ENCODE measurements around the gene POM121C. TPM values are rescaled to one million over a fixed set of nuclear protein-coding genes. Genes with fewer than 3 reads are reported as not detected.
"Not testable (repeated sequence)": the region's sequence is repeated elsewhere in the genome, so short reads cannot be mapped to it uniquely, and the experiment has no call there.

Gene POM121C
- polyA plus RNA-seq, 1 of the 3 experiments (the other 2 are of a cell fraction), result 20.4 TPM

DNA sequence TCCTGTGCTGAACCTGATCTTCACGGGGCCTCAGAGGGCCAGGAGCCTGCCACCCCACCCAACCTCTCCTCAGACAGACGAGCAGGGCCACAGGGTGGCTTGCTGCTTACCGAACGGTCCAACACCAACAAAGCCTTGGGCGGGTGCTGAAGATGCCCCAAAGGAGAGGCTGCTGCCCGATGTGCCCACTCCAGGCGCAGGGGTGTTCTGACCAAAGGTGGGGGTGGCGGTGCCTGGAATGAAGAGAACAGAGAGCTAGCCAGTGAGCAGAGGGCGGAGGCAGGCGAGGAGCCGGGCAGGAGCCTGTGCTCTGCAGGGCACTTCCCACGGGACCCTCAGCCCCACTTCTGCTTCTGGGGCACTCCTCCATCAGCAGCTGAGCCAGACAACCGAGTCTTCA lies 66.9 kb downstream of the POM121C start:
- H3K4me1 ChIP-seq (ENCODE audit: control insufficient read depth in 1 of 2, insufficient read depth in 2 of 2, low read depth in 1 of 2, low read length in 1 of 2), result peaks cover 0 to 11% of the 10 kb centered on the region in 2 experiments; a peak in 1 of 4 replicates
- H3K9ac ChIP-seq; H3K9me2 ChIP-seq; H4K20me1 ChIP-seq (ENCODE audit: insufficient read depth); H3K27me3 ChIP-seq (ENCODE audit: insufficient read depth); H3K4me3 ChIP-seq (ENCODE audit: low read depth in 2 of 2, low read length in 1 of 2); H3K79me2 ChIP-seq (ENCODE audit: insufficient read depth); H3K9me3 ChIP-seq; H2AFZ ChIP-seq (ENCODE audit: low read depth); H3K4me2 ChIP-seq; CTCF ChIA-PET; H3K27ac ChIP-seq (ENCODE audit: low read depth in 2 of 2, low read length in 1 of 2); H3F3A ChIP-seq (replicated peaks; ENCODE audit: insufficient read depth): not testable (repeated sequence)
- POLR2A ChIA-PET, result interaction anchor here (0.6 kb wide), 1 partner anchor 28 kb away, joined by 3 read pairs; no protein-coding TSS in a partner anchor
- DNase-seq, result peak; percentile 14
- peaks cover 4 to 29% of the 10 kb centered on the region in 2 experiments for H3K36me3 ChIP-seq (replicated peaks in 1 of 2; ENCODE audit: control insufficient read depth in 1 of 2, insufficient read depth in 2 of 2, low read length in 1 of 2)
- WGBS (ENCODE audit: low lambda C conversion rate), result 94% methylated on average over 12 of the region's 13 CpGs

DNA sequence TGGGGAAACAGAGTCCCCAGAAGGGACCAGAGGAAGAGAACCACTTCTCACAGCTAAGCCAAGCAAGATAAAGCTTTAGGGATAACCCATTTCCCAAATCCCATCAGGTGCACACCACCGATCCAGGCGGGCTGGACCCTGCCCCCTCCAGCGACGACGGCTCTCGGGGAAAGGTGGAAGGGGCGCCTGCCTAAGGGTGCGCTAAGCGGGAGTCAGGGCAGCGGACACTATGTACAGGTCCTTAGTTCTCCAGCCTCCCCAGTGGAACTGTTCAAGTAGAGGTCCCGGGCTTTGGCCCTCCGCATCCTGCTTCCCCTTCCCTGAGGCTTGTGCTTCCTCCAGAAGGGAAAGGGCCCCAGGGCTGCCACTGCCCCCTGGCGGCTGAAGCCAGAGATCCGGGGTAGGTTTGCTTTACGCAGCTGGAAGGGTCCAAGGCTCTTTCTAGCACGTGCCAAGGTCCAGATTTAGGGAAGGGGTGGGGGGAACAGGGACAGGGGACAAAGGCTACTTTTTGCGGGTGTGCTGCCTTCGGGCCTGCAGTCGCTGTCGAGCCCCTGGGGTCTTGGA lies 67.7 kb downstream of the POM121C start:
- H3K9me2 ChIP-seq; H3K9ac ChIP-seq; H3K4me2 ChIP-seq; H2AFZ ChIP-seq (ENCODE audit: low read depth); CTCF ChIA-PET; H3K9me3 ChIP-seq; POLR2A ChIA-PET; H3F3A ChIP-seq (replicated peaks; ENCODE audit: insufficient read depth); H3K79me2 ChIP-seq (ENCODE audit: insufficient read depth); H3K4me3 ChIP-seq (ENCODE audit: low read depth in 2 of 2, low read length in 1 of 2); H3K27ac ChIP-seq (ENCODE audit: low read depth in 2 of 2, low read length in 1 of 2); DNase-seq; H3K27me3 ChIP-seq (ENCODE audit: insufficient read depth); H4K20me1 ChIP-seq (ENCODE audit: insufficient read depth): not testable (repeated sequence)
- TF ChIP-seq, protein P1, sequence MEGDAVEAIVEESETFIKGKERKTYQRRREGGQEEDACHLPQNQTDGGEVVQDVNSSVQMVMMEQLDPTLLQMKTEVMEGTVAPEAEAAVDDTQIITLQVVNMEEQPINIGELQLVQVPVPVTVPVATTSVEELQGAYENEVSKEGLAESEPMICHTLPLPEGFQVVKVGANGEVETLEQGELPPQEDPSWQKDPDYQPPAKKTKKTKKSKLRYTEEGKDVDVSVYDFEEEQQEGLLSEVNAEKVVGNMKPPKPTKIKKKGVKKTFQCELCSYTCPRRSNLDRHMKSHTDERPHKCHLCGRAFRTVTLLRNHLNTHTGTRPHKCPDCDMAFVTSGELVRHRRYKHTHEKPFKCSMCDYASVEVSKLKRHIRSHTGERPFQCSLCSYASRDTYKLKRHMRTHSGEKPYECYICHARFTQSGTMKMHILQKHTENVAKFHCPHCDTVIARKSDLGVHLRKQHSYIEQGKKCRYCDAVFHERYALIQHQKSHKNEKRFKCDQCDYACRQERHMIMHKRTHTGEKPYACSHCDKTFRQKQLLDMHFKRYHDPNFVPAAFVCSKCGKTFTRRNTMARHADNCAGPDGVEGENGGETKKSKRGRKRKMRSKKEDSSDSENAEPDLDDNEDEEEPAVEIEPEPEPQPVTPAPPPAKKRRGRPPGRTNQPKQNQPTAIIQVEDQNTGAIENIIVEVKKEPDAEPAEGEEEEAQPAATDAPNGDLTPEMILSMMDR (IDR thresholded peaks at IDR 0.05), result peak; percentile 23; the same call in 1 of the 2 replicates
- WGBS (ENCODE audit: low lambda C conversion rate), result 95% methylated on average over 12 of the region's 20 CpGs
- Histone ChIP-seq H3K4me1 (ENCODE audit: control insufficient read depth in 1 of 2, insufficient read depth in 2 of 2, low read depth in 1 of 2, low read length in 1 of 2) (peaks cover 0 to 11% of the 10 kb centered on the region in 2 experiments; a peak in 1 of 4 replicates), H3K36me3 (replicated peaks in 1 of 2; ENCODE audit: control insufficient read depth in 1 of 2, insufficient read depth in 2 of 2, low read length in 1 of 2) (peaks cover 4 to 21% of the 10 kb centered on the region in 2 experiments)

DNA sequence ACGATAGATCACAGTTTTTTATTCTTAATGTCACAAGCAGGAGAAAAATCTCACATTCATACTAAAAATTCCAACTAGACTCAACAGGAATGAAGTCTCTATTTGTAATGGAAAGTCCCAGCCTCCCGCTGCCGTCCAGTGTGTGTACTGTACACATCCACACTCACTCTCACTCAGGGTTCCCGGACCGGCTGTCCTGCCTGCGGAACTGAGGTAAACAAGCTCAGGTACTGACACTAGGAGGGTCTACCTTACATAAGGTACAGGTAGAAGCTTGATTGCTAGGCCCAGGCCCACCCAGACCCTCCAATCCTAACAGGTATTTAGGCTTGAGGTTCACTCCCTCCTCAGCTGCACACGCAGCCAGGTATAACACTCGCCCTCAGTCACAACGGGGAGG lies 69.3 kb downstream of the POM121C start:
- H3K4me1 ChIP-seq (ENCODE audit: control insufficient read depth in 1 of 2, insufficient read depth in 2 of 2, low read depth in 1 of 2, low read length in 1 of 2), result peaks cover 0 to 11% of the 10 kb centered on the region in 2 experiments; a peak in 1 of 4 replicates
- H3K9me2 ChIP-seq; H3K9ac ChIP-seq; H2AFZ ChIP-seq (ENCODE audit: low read depth); H3K79me2 ChIP-seq (ENCODE audit: insufficient read depth); POLR2A ChIA-PET; H3K27ac ChIP-seq (ENCODE audit: low read depth in 2 of 2, low read length in 1 of 2); H3F3A ChIP-seq (replicated peaks; ENCODE audit: insufficient read depth); H3K27me3 ChIP-seq (ENCODE audit: insufficient read depth); H4K20me1 ChIP-seq (ENCODE audit: insufficient read depth); H3K4me2 ChIP-seq; DNase-seq; H3K4me3 ChIP-seq (ENCODE audit: low read depth in 2 of 2, low read length in 1 of 2); H3K9me3 ChIP-seq; CTCF ChIA-PET: not testable (repeated sequence)
- H3K36me3 ChIP-seq (replicated peaks in 1 of 2; ENCODE audit: control insufficient read depth in 1 of 2, insufficient read depth in 2 of 2, low read length in 1 of 2), result peaks cover 4 to 21% of the 10 kb centered on the region in 2 experiments
- WGBS (ENCODE audit: low lambda C conversion rate), result 95% methylated on average over 8 of the region's 9 CpGs

DNA sequence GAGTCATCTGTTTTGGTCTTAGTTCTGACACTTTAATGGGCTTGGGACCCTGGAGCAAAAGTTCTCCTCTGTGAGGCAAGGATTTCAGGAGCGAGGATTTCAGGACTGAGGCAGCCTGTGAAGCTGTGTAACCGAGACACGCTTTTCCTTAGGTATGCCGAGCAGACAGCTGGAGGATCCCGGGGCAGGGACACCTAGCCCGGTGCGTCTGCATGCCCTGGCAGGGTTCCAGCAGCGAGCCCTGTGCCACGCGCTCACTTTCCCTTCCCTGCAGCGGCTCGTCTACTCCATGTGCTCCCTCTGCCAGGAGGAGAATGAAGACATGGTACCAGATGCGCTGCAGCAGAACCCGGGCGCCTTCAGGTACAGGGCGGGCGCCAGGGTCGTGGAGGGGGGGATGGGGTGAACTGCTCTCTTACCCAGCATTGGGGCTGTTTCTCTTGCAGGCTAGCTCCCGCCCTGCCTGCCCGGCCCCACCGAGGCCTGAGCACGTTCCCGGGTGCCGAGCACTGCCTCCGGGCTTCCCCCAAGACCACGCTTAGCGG lies 70.2 kb downstream of the POM121C start:
- H3F3A ChIP-seq (replicated peaks; ENCODE audit: insufficient read depth); H3K4me3 ChIP-seq (ENCODE audit: low read depth in 2 of 2, low read length in 1 of 2); H3K9me2 ChIP-seq; H3K79me2 ChIP-seq (ENCODE audit: insufficient read depth); CTCF ChIA-PET; H2AFZ ChIP-seq (ENCODE audit: low read depth); H3K27ac ChIP-seq (ENCODE audit: low read depth in 2 of 2, low read length in 1 of 2); H3K4me2 ChIP-seq; H3K27me3 ChIP-seq (ENCODE audit: insufficient read depth); H3K9me3 ChIP-seq; POLR2A ChIA-PET; H3K9ac ChIP-seq; DNase-seq; H4K20me1 ChIP-seq (ENCODE audit: insufficient read depth): not testable (repeated sequence)
- Histone ChIP-seq H3K36me3 (replicated peaks in 1 of 2; ENCODE audit: control insufficient read depth in 1 of 2, insufficient read depth in 2 of 2, low read length in 1 of 2) (peaks cover 0 to 17% of the 10 kb centered on the region in 2 experiments), H3K4me1 (ENCODE audit: control insufficient read depth in 1 of 2, insufficient read depth in 2 of 2, low read depth in 1 of 2, low read length in 1 of 2) (peaks cover 0 to 11% of the 10 kb centered on the region in 2 experiments; a peak in 1 of 4 replicates)
- 92% methylated on average over 11 of the region's 27 CpGs for WGBS (ENCODE audit: low lambda C conversion rate)

DNA sequence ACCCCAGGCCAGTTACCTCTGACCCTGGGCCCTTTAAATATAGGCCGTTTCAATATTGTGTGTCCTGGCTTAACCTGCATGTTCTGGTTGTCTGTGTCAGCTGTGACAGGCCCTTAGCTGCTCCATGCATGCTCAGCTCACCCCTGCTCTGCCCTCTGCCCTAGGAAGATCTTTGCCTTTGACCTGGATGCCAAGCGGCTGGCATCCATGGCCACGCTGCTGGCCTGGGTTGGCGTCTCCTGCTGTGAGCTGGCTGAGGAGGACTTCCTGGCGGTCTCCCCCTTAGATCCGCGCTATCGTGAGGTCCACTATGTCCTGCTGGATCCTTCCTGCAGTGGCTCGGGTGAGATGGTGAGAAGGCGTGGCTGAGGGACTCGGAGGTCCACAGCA lies 70.7 kb downstream of the POM121C start:
- H3K4me2 ChIP-seq, DNase-seq: not testable (repeated sequence)
- H3K27ac ChIP-seq (ENCODE audit: low read depth in 2 of 2, low read length in 1 of 2), result peak overlapping the region in 1 of 2 experiments; percentile 5; a peak in 1 of 4 replicates

More for the DNA sequence above, 70.7 kb downstream of the POM121C start:
- H3K4me3 ChIP-seq (ENCODE audit: low read depth in 2 of 2, low read length in 1 of 2); H2AFZ ChIP-seq (ENCODE audit: low read depth); H3K9ac ChIP-seq; H3K9me3 ChIP-seq; H3F3A ChIP-seq (replicated peaks; ENCODE audit: insufficient read depth); H3K9me2 ChIP-seq; H3K79me2 ChIP-seq (ENCODE audit: insufficient read depth); H3K27me3 ChIP-seq (ENCODE audit: insufficient read depth); CTCF ChIA-PET; POLR2A ChIA-PET; H4K20me1 ChIP-seq (ENCODE audit: insufficient read depth): not testable (repeated sequence)
- Histone ChIP-seq H3K4me1 (ENCODE audit: control insufficient read depth in 1 of 2, insufficient read depth in 2 of 2, low read depth in 1 of 2, low read length in 1 of 2) (peaks cover 0 to 11% of the 10 kb centered on the region in 2 experiments; a peak in 1 of 4 replicates), H3K36me3 (replicated peaks in 1 of 2; ENCODE audit: control insufficient read depth in 1 of 2, insufficient read depth in 2 of 2, low read length in 1 of 2) (peaks cover 0 to 15% of the 10 kb centered on the region in 2 experiments)
- 90% methylated on average over 9 of the region's 11 CpGs for WGBS (ENCODE audit: low lambda C conversion rate)
